Muscle of leg (tissue), 11 donors: ENCODE results near the gene SKAP1. TPM values are rescaled to one million over a fixed set of nuclear protein-coding genes. Genes with fewer than 3 reads are reported as not detected.

ENCODE experiments used
- DNase-seq: peaks from one replicate; pipeline ENCODE4 v3.0.0; 2013
- H3K27ac ChIP-seq: one replicate; pipeline ENCODE4 v1.5.1; 2013; ENCODE audit warnings: mild to moderate bottlenecking, low read length, control low read depth
- H3K27me3 ChIP-seq: one replicate; pipeline ENCODE4 v1.6.1; 2013; ENCODE audit warnings: low read length; ENCODE audit not compliant: control insufficient read depth, insufficient read depth
- H3K36me3 ChIP-seq: one replicate; pipeline ENCODE4 v1.6.1; 2013; ENCODE audit warnings: low read length; ENCODE audit not compliant: control insufficient read depth, insufficient read depth
- H3K4me1 ChIP-seq: one replicate; pipeline ENCODE4 v1.6.1; 2013; ENCODE audit warnings: low read length; ENCODE audit not compliant: control insufficient read depth, insufficient read depth
- H3K4me3 ChIP-seq: one replicate; pipeline ENCODE4 v1.5.1; 2013; ENCODE audit warnings: low read length, control low read depth
- H3K9me3 ChIP-seq: replicated peaks from 2 replicates; pipeline ENCODE4 v1.6.1; 2013; ENCODE audit warnings: low read depth, low read length; ENCODE audit not compliant: control insufficient read depth
- WGBS: methylation state at CpG from one replicate; pipeline ENCODE4 v1.1.5; 2013; ENCODE audit warnings: missing lambda C conversion rate; ENCODE audit not compliant: insufficient coverage; 5-methylcytosine and 5-hydroxymethylcytosine counted together
- polyA plus RNA-seq, 8 donors: library from polyadenylated mRNA; unstranded; fragments of 120-200 nt; gene quantifications; one replicate each; pipeline versions ENCODE4 v1.2.1 to v1.2.3, GENCODE V29; 2013; ENCODE audit warnings: inconsistent platforms in 1 of 8, low replicate concordance in 1 of 8; ENCODE audit not compliant: insufficient read length in 8 of 8, insufficient read depth in 1 of 8
- total RNA-seq: library from RNA; stranded (reverse); fragments of 120-200 nt; gene quantifications from one replicate; pipeline ENCODE4 v1.2.4, GENCODE V29; 2013

The SKAP1 gene
- total and polyA plus RNA-seq, 9 donors = 0.22 to 0.52 (median 0.37) TPM; not detected in 1

- H3K36me3 ChIP-seq = no peaks in the 10 kb centered on the region
- H3K4me1 ChIP-seq = no peaks in the 10 kb centered on the region
- DNase-seq = no peak
- no peak overlapping the region for H3K27ac ChIP-seq
- H3K4me3 ChIP-seq = no peak overlapping the region
- no CpG with 5 or more reads among the region's 1 CpG for WGBS
- H3K9me3 ChIP-seq = no peaks in the 10 kb centered on the region
- H3K27me3 ChIP-seq = peaks cover 7% of the 10 kb centered on the region
These were observed 248.4 kb downstream of the SKAP1 start for GRCh38 chr17:48181653-48182052.

- WGBS = 100% methylated on average over 1 of the region's 7 CpGs
- H3K36me3 ChIP-seq = no peaks in the 10 kb centered on the region
- peaks cover 7% of the 10 kb centered on the region for H3K27me3 ChIP-seq
- no peaks in the 10 kb centered on the region for H3K9me3 ChIP-seq
- no peak for DNase-seq
- peaks cover 5% of the 10 kb centered on the region for H3K4me1 ChIP-seq
- H3K27ac ChIP-seq = no peak overlapping the region
- no peak overlapping the region for H3K4me3 ChIP-seq
These were observed 249.0 kb downstream of the SKAP1 start for GRCh38 chr17:48180842-48181629.

- no peaks in the 10 kb centered on the region for H3K9me3 ChIP-seq
- peaks cover 9% of the 10 kb centered on the region for H3K4me1 ChIP-seq
- no peak for DNase-seq
- H3K36me3 ChIP-seq = no peaks in the 10 kb centered on the region
- H3K27ac ChIP-seq = no peak overlapping the region
- H3K4me3 ChIP-seq = no peak overlapping the region
- H3K27me3 ChIP-seq = peaks cover 4% of the 10 kb centered on the region
- no CpG with 5 or more reads among the region's 4 CpGs for WGBS
These were observed 250.7 kb downstream of the SKAP1 start for GRCh38 chr17:48179071-48179945.

GRCh38 chr17:48178317-48178716, 251.7 kb downstream of the SKAP1 start:
- Histone ChIP-seq H3K27me3 (peaks cover 4% of the 10 kb centered on the region), H3K4me3 (no peak overlapping the region), H3K9me3 (no peaks in the 10 kb centered on the region), H3K27ac (no peak overlapping the region), H3K36me3 (no peaks in the 10 kb centered on the region), H3K4me1 (peaks cover 9% of the 10 kb centered on the region)
- DNase-seq = no peak
- no CpG with 5 or more reads among the region's 4 CpGs for WGBS

- WGBS = no CpG with 5 or more reads among the region's 1 CpG
- Histone ChIP-seq H3K9me3 (no peaks in the 10 kb centered on the region), H3K4me3 (no peak overlapping the region), H3K27ac (no peak overlapping the region), H3K4me1 (peaks cover 9% of the 10 kb centered on the region), H3K36me3 (no peaks in the 10 kb centered on the region), H3K27me3 (peaks cover 4% of the 10 kb centered on the region)
- DNase-seq = no peak
These were observed 252.2 kb downstream of the SKAP1 start for GRCh38 chr17:48177816-48178215.

GRCh38 chr17:48176471-48176855, 253.6 kb downstream of the SKAP1 start:
- Histone ChIP-seq H3K27ac (peak overlapping the region; percentile 26), H3K27me3 (peaks cover 2% of the 10 kb centered on the region), H3K36me3 (no peaks in the 10 kb centered on the region), H3K9me3 (no peaks in the 10 kb centered on the region), H3K4me1 (peaks cover 9% of the 10 kb centered on the region), H3K4me3 (no peak overlapping the region)
- no peak for DNase-seq
- no CpG with 5 or more reads among the region's 3 CpGs for WGBS

GRCh38 chr17:48175692-48176470, 254.1 kb downstream of the SKAP1 start:
- Histone ChIP-seq H3K27me3 (peaks cover 2% of the 10 kb centered on the region), H3K4me3 (no peak overlapping the region), H3K4me1 (peaks cover 9% of the 10 kb centered on the region), H3K36me3 (no peaks in the 10 kb centered on the region), H3K9me3 (no peaks in the 10 kb centered on the region), H3K27ac (peak overlapping the region; percentile 26)
- WGBS = 22% methylated on average over 3 of the region's 5 CpGs
- DNase-seq = peak; percentile 47

GRCh38 chr17:48174833-48175523, 255.0 kb downstream of the SKAP1 start:
- H3K27me3 ChIP-seq = no peaks in the 10 kb centered on the region
- WGBS = 57% methylated on average over 1 of the region's 3 CpGs
- H3K36me3 ChIP-seq = no peaks in the 10 kb centered on the region
- H3K27ac ChIP-seq = no peak overlapping the region
- H3K4me1 ChIP-seq = peaks cover 9% of the 10 kb centered on the region
- no peak for DNase-seq
- no peak overlapping the region for H3K4me3 ChIP-seq
- no peaks in the 10 kb centered on the region for H3K9me3 ChIP-seq

GRCh38 chr17:48173191-48173984, 256.6 kb downstream of the SKAP1 start:
- Histone ChIP-seq H3K4me3 (no peak overlapping the region), H3K9me3 (no peaks in the 10 kb centered on the region), H3K27ac (no peak overlapping the region), H3K27me3 (no peaks in the 10 kb centered on the region), H3K4me1 (peaks cover 9% of the 10 kb centered on the region), H3K36me3 (no peaks in the 10 kb centered on the region)
- no peak for DNase-seq
- WGBS = 80% methylated on average over 1 of the region's 8 CpGs
